Measurements from ENCODE around the gene SEC14L3.

DNA sequence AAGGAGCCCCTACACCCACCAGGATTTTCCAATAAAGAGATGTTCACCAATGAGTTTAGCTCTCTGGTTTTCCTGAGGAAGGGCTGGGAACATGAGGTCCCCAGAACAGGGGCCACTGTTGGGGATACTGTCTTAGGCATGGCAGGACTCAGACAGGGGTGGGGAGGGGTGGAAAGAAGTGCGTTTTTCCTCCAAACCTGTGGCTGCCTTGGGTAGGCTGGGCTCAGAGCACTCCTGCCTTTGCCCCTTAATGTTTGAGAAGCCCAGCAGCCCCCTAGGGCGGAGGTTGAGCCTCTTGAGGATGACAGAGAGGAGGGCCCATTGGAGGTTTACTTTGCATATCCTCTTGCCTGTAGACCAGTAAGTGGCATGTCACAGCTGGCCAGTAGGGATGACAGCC is 35.6 kb downstream of the SEC14L3 start:
- TF ChIP-seq, protein P1, sequence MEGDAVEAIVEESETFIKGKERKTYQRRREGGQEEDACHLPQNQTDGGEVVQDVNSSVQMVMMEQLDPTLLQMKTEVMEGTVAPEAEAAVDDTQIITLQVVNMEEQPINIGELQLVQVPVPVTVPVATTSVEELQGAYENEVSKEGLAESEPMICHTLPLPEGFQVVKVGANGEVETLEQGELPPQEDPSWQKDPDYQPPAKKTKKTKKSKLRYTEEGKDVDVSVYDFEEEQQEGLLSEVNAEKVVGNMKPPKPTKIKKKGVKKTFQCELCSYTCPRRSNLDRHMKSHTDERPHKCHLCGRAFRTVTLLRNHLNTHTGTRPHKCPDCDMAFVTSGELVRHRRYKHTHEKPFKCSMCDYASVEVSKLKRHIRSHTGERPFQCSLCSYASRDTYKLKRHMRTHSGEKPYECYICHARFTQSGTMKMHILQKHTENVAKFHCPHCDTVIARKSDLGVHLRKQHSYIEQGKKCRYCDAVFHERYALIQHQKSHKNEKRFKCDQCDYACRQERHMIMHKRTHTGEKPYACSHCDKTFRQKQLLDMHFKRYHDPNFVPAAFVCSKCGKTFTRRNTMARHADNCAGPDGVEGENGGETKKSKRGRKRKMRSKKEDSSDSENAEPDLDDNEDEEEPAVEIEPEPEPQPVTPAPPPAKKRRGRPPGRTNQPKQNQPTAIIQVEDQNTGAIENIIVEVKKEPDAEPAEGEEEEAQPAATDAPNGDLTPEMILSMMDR (IDR thresholded peaks at IDR 0.05) = no peak
- TF ChIP-seq POLR2A (IDR thresholded peaks at IDR 0.05) = no peak
